C4-2B (cell line): Measurements from ENCODE around the gene GCC1.

Source experiments
- H3K27ac ChIP-seq: fragments of 450-650 bp; 2 replicates; pipeline ENCODE4 v1.5.1; 2017
- ZFX ChIP-seq: fragments of 450-650 bp; IDR thresholded peaks from 2 replicates; pipeline ENCODE4 v1.6.1; 2017
- TF ChIP-seq, protein P1 (sequence below): fragments of 450-650 bp; conservative IDR thresholded peaks from 2 replicates; pipeline ENCODE4 v1.5.1; 2017; ENCODE audit warnings: mild to moderate bottlenecking

GCC1 gene

DNA sequence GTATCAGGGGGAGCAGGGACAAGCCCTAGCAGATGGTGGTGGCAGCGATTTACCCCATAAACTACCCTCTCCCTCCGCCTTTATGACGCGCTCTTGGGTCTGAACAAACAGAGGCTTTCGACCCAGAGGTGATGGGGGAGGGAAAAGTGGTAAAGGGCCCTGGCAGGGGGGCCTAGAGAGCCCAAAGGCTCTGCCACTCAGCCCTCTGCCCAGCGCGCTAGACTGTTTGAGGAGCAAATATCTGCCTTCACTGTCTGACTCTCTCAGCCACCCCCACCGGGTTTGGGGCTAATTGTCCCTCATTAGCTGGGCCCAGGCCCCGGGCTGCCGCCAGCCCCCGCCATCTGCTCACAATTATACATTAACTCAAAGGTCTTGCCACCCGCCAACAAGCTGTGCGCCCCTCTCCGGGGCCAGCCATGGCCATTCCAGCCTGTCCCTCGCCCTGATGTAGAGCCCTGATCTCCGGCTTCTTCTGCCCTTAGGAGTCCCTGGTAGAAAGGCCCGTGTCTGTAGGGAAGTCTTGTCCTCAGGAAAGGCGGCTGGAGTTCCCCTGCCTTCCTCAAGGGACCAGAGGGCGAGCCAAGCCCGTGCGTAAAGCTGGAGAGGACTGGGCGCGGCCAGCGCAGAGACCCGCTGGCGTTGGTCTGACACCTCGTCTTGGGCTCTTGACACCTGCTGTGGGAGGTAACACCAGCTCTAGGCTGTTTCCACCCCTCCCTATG is 34.4 kb upstream of the GCC1 start:
- TF ChIP-seq ZFX: no peak
- TF ChIP-seq, protein P1, sequence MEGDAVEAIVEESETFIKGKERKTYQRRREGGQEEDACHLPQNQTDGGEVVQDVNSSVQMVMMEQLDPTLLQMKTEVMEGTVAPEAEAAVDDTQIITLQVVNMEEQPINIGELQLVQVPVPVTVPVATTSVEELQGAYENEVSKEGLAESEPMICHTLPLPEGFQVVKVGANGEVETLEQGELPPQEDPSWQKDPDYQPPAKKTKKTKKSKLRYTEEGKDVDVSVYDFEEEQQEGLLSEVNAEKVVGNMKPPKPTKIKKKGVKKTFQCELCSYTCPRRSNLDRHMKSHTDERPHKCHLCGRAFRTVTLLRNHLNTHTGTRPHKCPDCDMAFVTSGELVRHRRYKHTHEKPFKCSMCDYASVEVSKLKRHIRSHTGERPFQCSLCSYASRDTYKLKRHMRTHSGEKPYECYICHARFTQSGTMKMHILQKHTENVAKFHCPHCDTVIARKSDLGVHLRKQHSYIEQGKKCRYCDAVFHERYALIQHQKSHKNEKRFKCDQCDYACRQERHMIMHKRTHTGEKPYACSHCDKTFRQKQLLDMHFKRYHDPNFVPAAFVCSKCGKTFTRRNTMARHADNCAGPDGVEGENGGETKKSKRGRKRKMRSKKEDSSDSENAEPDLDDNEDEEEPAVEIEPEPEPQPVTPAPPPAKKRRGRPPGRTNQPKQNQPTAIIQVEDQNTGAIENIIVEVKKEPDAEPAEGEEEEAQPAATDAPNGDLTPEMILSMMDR: no peak
- H3K27ac ChIP-seq: no peak overlapping the region

GRCh38 chr7:127618775-127619174 is 33.4 kb upstream of the GCC1 start:
- TF ChIP-seq, protein P1: no peak
- no peak for TF ChIP-seq ZFX
- no peak overlapping the region for H3K27ac ChIP-seq

DNA sequence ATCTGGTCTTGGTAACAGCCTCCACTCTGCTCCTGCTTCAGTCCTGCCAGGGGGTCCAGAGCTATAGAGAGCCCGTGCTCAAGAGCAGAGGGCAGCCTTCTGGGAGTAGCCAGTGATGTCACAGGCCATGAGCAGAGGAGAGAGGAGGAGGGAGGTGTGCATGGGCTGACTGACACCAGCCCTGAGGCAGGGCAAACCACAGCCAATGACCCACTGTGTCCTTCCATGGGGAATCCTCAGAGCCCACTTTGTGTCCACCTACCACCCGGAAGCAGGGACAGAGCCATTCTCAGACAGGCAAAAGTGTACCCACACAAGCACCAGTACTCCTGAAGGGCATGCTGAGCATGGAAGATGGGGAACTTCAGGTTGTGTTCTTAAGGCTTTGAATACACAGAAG is 32.6 kb upstream of the GCC1 start, which contains the start of gene PAX4:
Gene PAX4 (minus strand): TSS at position 101 of the 400 bp plus-strand sequence. CDS start 2,214 bp downstream, outside the sequence.
- TF ChIP-seq, protein P1: no peak
- TF ChIP-seq ZFX: no peak

GRCh38 chr7:127616724-127617123 is 31.3 kb upstream of the GCC1 start:
- no peak for TF ChIP-seq ZFX
- TF ChIP-seq, protein P1: no peak

More for the DNA sequence above, 32.6 kb upstream of the GCC1 start, which contains the start of gene PAX4:
- H3K27ac ChIP-seq: no peak within 1 kb of the TSS

DNA sequence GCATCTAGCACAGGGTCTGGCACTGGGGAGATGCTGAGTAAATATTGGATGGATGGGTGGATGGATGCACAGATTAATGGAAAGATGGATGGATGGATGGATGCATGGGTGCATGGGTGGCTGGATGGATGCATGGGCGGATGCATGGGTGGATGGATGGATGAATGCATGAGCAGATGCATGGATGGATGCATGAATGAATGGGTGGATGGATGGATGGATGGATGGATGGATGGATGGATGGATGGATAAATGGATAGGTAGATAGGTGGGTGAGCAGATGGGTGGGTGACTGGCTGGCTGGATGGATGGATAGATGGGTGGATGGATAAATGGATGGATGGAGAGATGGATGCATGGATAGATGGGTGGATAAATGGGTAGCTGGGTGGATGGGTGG is 26.9 kb upstream of the GCC1 start:
- TF ChIP-seq ZFX: no peak
- TF ChIP-seq, protein P1: no peak
- H3K27ac ChIP-seq: no peak overlapping the region

More at GRCh38 chr7:127616724-127617123, 31.3 kb upstream of the GCC1 start:
- H3K27ac ChIP-seq: no peak overlapping the region

- TF ChIP-seq, protein P1: no peak
- no peak for TF ChIP-seq ZFX
- no peak overlapping the region for H3K27ac ChIP-seq
These were observed 23.9 kb upstream of the GCC1 start for GRCh38 chr7:127609297-127609696.

GRCh38 chr7:127608446-127608845 is 23.1 kb upstream of the GCC1 start:
- no peak overlapping the region for H3K27ac ChIP-seq

GRCh38 chr7:127600885-127601284 is 15.5 kb upstream of the GCC1 start:
- H3K27ac ChIP-seq: no peak overlapping the region
- TF ChIP-seq, protein P1: no peak
- no peak for TF ChIP-seq ZFX

More at GRCh38 chr7:127608446-127608845, 23.1 kb upstream of the GCC1 start:
- TF ChIP-seq ZFX: no peak
